ENCODE measurements around the gene CCBE1.

DNA sequence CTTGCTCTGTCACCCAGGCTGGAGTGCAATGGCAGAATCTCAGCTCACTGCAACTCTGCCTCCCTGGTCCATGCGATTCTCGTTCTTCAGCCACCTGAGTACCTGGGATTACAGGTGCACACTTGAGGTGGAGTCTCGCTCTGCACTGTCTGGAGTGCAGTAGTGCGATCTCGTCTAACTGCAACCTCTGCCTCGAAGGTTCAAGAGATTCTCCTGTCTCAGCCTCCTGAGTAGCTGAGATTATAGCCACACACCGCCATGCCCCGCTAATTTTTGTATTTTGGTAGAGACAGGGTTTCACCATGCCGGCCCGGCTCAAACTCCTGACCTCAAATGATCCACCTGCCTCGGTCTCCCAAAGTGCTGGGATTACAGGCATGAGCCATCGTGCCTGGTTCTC, 83.3 kb downstream of the CCBE1 start:
- TF ChIP-seq EZH2phosphoT487 (IDR thresholded peaks at IDR 0.05) (no peak), EZH2 (IDR thresholded peaks at IDR 0.05) (no peak)
- TF ChIP-seq, protein P1, sequence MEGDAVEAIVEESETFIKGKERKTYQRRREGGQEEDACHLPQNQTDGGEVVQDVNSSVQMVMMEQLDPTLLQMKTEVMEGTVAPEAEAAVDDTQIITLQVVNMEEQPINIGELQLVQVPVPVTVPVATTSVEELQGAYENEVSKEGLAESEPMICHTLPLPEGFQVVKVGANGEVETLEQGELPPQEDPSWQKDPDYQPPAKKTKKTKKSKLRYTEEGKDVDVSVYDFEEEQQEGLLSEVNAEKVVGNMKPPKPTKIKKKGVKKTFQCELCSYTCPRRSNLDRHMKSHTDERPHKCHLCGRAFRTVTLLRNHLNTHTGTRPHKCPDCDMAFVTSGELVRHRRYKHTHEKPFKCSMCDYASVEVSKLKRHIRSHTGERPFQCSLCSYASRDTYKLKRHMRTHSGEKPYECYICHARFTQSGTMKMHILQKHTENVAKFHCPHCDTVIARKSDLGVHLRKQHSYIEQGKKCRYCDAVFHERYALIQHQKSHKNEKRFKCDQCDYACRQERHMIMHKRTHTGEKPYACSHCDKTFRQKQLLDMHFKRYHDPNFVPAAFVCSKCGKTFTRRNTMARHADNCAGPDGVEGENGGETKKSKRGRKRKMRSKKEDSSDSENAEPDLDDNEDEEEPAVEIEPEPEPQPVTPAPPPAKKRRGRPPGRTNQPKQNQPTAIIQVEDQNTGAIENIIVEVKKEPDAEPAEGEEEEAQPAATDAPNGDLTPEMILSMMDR (IDR thresholded peaks at IDR 0.05): no peak

Measured in neural progenitor cell (in vitro differentiated cells).